Transverse colon (tissue), 4 donors: ENCODE results near the gene TBC1D22B.

Source experiments
- POLR2A ChIP-seq: fragments of 450-650 bp; IDR thresholded peaks from one replicate; pipeline ENCODE4 v1.6.1; 2016; ENCODE audit warnings: antibody characterized with exemption, mild to moderate bottlenecking, moderate library complexity
- POLR2AphosphoS5 ChIP-seq, 3 donors: sonication (generic); formaldehyde crosslinking; IDR thresholded peaks; one replicate each; pipeline ENCODE4 v1.6.1; 2016; ENCODE audit warnings: antibody characterized with exemption in 3 of 3
- TF ChIP-seq, protein P1 (sequence below), 5 experiments: fragments of 200-600 bp in 3 of 5; fragments of 450-650 bp in 2 of 5; sonication (generic) in 3 of 5; IDR thresholded peaks; 1 replicate in 2 of 5; 2 replicates in 3 of 5; pipeline ENCODE4 v1.5.1; 2016 to 2017; ENCODE audit warnings: antibody characterized with exemption in 5 of 5, inconsistent platforms in 3 of 5, mild to moderate bottlenecking in 2 of 5, moderate library complexity in 1 of 5

GRCh38 chr6:37265001-37265400 is 7.4 kb downstream of the TBC1D22B start:
- TF ChIP-seq, protein P1, sequence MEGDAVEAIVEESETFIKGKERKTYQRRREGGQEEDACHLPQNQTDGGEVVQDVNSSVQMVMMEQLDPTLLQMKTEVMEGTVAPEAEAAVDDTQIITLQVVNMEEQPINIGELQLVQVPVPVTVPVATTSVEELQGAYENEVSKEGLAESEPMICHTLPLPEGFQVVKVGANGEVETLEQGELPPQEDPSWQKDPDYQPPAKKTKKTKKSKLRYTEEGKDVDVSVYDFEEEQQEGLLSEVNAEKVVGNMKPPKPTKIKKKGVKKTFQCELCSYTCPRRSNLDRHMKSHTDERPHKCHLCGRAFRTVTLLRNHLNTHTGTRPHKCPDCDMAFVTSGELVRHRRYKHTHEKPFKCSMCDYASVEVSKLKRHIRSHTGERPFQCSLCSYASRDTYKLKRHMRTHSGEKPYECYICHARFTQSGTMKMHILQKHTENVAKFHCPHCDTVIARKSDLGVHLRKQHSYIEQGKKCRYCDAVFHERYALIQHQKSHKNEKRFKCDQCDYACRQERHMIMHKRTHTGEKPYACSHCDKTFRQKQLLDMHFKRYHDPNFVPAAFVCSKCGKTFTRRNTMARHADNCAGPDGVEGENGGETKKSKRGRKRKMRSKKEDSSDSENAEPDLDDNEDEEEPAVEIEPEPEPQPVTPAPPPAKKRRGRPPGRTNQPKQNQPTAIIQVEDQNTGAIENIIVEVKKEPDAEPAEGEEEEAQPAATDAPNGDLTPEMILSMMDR (IDR thresholded peaks at IDR 0.05), result no peak
- no peak for TF ChIP-seq POLR2AphosphoS5 (IDR thresholded peaks at IDR 0.05)
- no peak for TF ChIP-seq POLR2A
